ENCODE data around the gene CPNE6. TPM values are rescaled to one million over a fixed set of nuclear protein-coding genes. Genes with fewer than 3 reads are reported as not detected.

The CPNE6 gene
- total RNA-seq, 1 experiment from 2014 or later = not detected

GRCh38 chr14:24110523-24110922 is 39.2 kb downstream of the CPNE6 start:
- no TSS peak for BruUV-seq (replicated peaks)
- H3K27me3 ChIP-seq (ENCODE audit: insufficient read depth, low read length) = no peaks in the 10 kb centered on the region
- peaks cover 2 to 19% of the 10 kb centered on the region in 2 experiments; a peak in 3 of 4 replicates for H3K4me1 ChIP-seq (ENCODE audit: control insufficient read depth in 1 of 2, insufficient read depth in 2 of 2, low read length in 2 of 2)
- DNase-seq (ENCODE audit: low read depth, low spot score) (no peak), ATAC-seq (no peak)
- H4K20me1 ChIP-seq (ENCODE audit: insufficient read depth) = no peaks in the 10 kb centered on the region
- ChIA-PET RAD21 (ENCODE audit: low non-redundant PET in 1 of 2, low total read pairs in 2 of 2, uncharacterized antibody in 2 of 2, unreplicated experiment in 2 of 2) (interaction anchor here in 1 of 2 experiments (0.6 kb wide), 1 partner anchor 164 kb away, joined by 4 read pairs; no protein-coding TSS in a partner anchor), POLR2A (interaction anchor here (1.2 to 1.9 kb wide), 3 partner anchors 15 to 31 kb away, joined by 4 to 5 read pairs (median 5); partner anchors contain the start of genes EMC9 and PCK2), CTCF (interaction anchor here (0.9 to 5.5 kb wide), 5 partner anchors 18 to 186 kb away, joined by 3 to 116 read pairs (median 6); partner anchors contain the start of genes IRF9 and PCK2)
- no peak overlapping the region for H3K9ac ChIP-seq (ENCODE audit: low read length)
- intact Hi-C loops (cut with micrococcal nuclease) = loop anchor here (5.0 kb wide), 1 partner anchor 102 kb away; the partner anchor contains the start of gene CHMP4A
- H3K4me3 ChIP-seq (replicated peaks in 1 of 2; ENCODE audit: low read depth in 1 of 2, low read length in 2 of 2) = no peak overlapping the region
- no peak for TF ChIP-seq MAX (IDR thresholded peaks at IDR 0.05)
- TF ChIP-seq JUND (IDR thresholded peaks at IDR 0.05) = no peak
- no peak for TF ChIP-seq SRF (IDR thresholded peaks at IDR 0.05; ENCODE audit: low read depth)
- no peak for TF ChIP-seq POLR2AphosphoS5 (IDR thresholded peaks at IDR 0.05; ENCODE audit: low read depth, low read length)
- no peak overlapping the region for H3K27ac ChIP-seq (ENCODE audit: low read depth, low read length)
- no peaks in the 10 kb centered on the region for H3K36me3 ChIP-seq (ENCODE audit: control insufficient read depth in 1 of 2, insufficient read depth in 2 of 2, low read length in 2 of 2)
- H2AFZ ChIP-seq (ENCODE audit: low read depth, low read length, poor library complexity, severe bottlenecking) = no peak overlapping the region
- H3K9me3 ChIP-seq (ENCODE audit: control insufficient read depth in 1 of 2, insufficient read depth in 1 of 2, low read depth in 1 of 2, low read length in 2 of 2) = no peaks in the 10 kb centered on the region; a peak in 1 of 4 replicates
- H3K79me2 ChIP-seq (ENCODE audit: insufficient read depth, low read length) = peaks cover 2% of the 10 kb centered on the region; the same call in 1 of the 2 replicates
- no peak overlapping the region for H3K4me2 ChIP-seq (ENCODE audit: low read length)
- no peaks in the 10 kb centered on the region for H3K9me2 ChIP-seq (ENCODE audit: insufficient read depth)

- POLR2A ChIA-PET = interaction anchor here (0.8 to 2.6 kb wide), 9 partner anchors 9 to 184 kb away, joined by 3 to 49 read pairs (median 8); partner anchors contain the start of genes EMC9, FITM1, IRF9 and PCK2
- Histone ChIP-seq H3K4me1 (ENCODE audit: control insufficient read depth in 1 of 2, insufficient read depth in 2 of 2, low read length in 2 of 2) (peaks cover 8 to 25% of the 10 kb centered on the region in 2 experiments; a peak in 3 of 4 replicates), H3K9ac (ENCODE audit: low read length) (peak overlapping the region; percentile 84), H4K20me1 (ENCODE audit: insufficient read depth) (no peaks in the 10 kb centered on the region), H3K9me2 (ENCODE audit: insufficient read depth) (no peaks in the 10 kb centered on the region), H3K79me2 (ENCODE audit: insufficient read depth, low read length) (peaks cover 14% of the 10 kb centered on the region; the same call in 1 of the 2 replicates), H2AFZ (ENCODE audit: low read depth, low read length, poor library complexity, severe bottlenecking) (no peak overlapping the region), H3K27me3 (ENCODE audit: insufficient read depth, low read length) (no peaks in the 10 kb centered on the region), H3K4me2 (ENCODE audit: low read length) (peak overlapping the region; percentile 95), H3K4me3 (replicated peaks in 1 of 2; ENCODE audit: low read depth in 1 of 2, low read length in 2 of 2) (peak overlapping the region; percentile 86 to 92), H3K27ac (ENCODE audit: low read depth, low read length) (peak overlapping the region; percentile 97), H3K36me3 (ENCODE audit: control insufficient read depth in 1 of 2, insufficient read depth in 2 of 2, low read length in 2 of 2) (peaks cover 0 to 6% of the 10 kb centered on the region in 2 experiments; a peak in 1 of 4 replicates), H3K9me3 (ENCODE audit: control insufficient read depth in 1 of 2, insufficient read depth in 1 of 2, low read depth in 1 of 2, low read length in 2 of 2) (no peaks in the 10 kb centered on the region)
- DNase-seq (ENCODE audit: low read depth, low spot score) (no peak), ATAC-seq (no peak; the same call in 1 of the 2 replicates)
- CTCF ChIA-PET = interaction anchor here (1.2 to 2.1 kb wide), 3 partner anchors 9 to 55 kb away, joined by 3 to 11 read pairs (median 3); partner anchors contain the start of gene PSME1
- RAD21 ChIA-PET (ENCODE audit: low non-redundant PET in 1 of 2, low total read pairs in 2 of 2, uncharacterized antibody in 2 of 2, unreplicated experiment in 2 of 2) = interaction anchor here (0.6 to 1.7 kb wide), 2 partner anchors 14 to 23 kb away, joined by 3 to 5 read pairs; partner anchors contain the start of gene PSME1 (in 1 of the 2)
- intact Hi-C loops (cut with micrococcal nuclease) = loop anchor here (5.0 kb wide), 1 partner anchor 99 kb away; the partner anchor contains the start of gene CHMP4A
- BruUV-seq (replicated peaks) = TSS peak; percentile 93
- TF ChIP-seq TCF7L2 (IDR thresholded peaks at IDR 0.05; ENCODE audit: borderline replicate concordance, extremely low read depth, insufficient read depth, insufficient read length) (no peak), EZH2phosphoT487 (IDR thresholded peaks at IDR 0.05; ENCODE audit: borderline replicate concordance) (no peak), MAX (IDR thresholded peaks at IDR 0.05) (no peak), EGR1 (IDR thresholded peaks at IDR 0.05; ENCODE audit: low read depth) (no peak), ATF3 (IDR thresholded peaks at IDR 0.05) (no peak), YY1 (IDR thresholded peaks at IDR 0.05; ENCODE audit: extremely low read depth, insufficient replicate concordance, low read depth, low read length) (no peak), SIN3A (IDR thresholded peaks at IDR 0.05; ENCODE audit: low read depth) (no peak), POLR2A (IDR thresholded peaks at IDR 0.05; ENCODE audit: borderline replicate concordance, extremely low read depth, insufficient read depth, insufficient read length) (no peak), CEBPB (IDR thresholded peaks at IDR 0.05; ENCODE audit: low read depth) (no peak), JUND (IDR thresholded peaks at IDR 0.05) (no peak), ZFX (IDR thresholded peaks at IDR 0.05) (no peak), POLR2AphosphoS5 (IDR thresholded peaks at IDR 0.05; ENCODE audit: low read depth, low read length) (no peak), ZBTB33 (IDR thresholded peaks at IDR 0.05; ENCODE audit: extremely low read depth, insufficient replicate concordance, low read length) (no peak), SP1 (IDR thresholded peaks at IDR 0.05; ENCODE audit: low read depth) (no peak)
Measured at GRCh38 chr14:24113379-24113800, 42.0 kb downstream of the CPNE6 start.

Data from HCT116 (cell line).